Stimulated activated naive B cell treated with anti-CD40 and anti-IgM and Interleukin-4, amounts not matched to agents 10 μg/mL and 1 μg/mL and 100 μg/mL, for 72 hours (primary cell): ENCODE measurements around the gene WDFY4.

Experiments
- ATAC-seq, 2 donors: fragments of 150-1000 bp; cut with Tn5 transposase; replicated peaks; 2 replicates each; pipeline ENCODE4 v1.10.0; 2021; ENCODE audit warnings: moderate library complexity in 1 of 2
- DNase-seq: peaks from one replicate; pipeline ENCODE4 v3.0.0; 2021
- H3K27ac Mint-ChIP-seq: one replicate; pipeline ENCODE4 v1.8.0; 2022; ENCODE audit warnings: mild to moderate bottlenecking, mixed read lengths
- H3K27me3 Mint-ChIP-seq, 2 donors: one replicate each; pipeline ENCODE4 v1.8.0; 2022; ENCODE audit warnings: mixed read lengths in 2 of 2
- H3K36me3 Mint-ChIP-seq, 2 donors: one replicate each; pipeline ENCODE4 v1.8.0; 2022; ENCODE audit warnings: mixed read lengths in 2 of 2, mild to moderate bottlenecking in 1 of 2
- H3K4me1 Mint-ChIP-seq, 2 donors: one replicate each; pipeline ENCODE4 v1.8.0; 2022; ENCODE audit warnings: mixed read lengths in 2 of 2, mild to moderate bottlenecking in 1 of 2
- H3K4me3 Mint-ChIP-seq, 2 donors: one replicate each; pipeline ENCODE4 v1.8.0; 2022; ENCODE audit warnings: mild to moderate bottlenecking in 2 of 2, mixed read lengths in 2 of 2, moderate library complexity in 1 of 2
- H3K9me3 Mint-ChIP-seq, 2 donors: one replicate each; pipeline ENCODE4 v1.8.0; 2022; ENCODE audit warnings: mixed read lengths in 2 of 2, mild to moderate bottlenecking in 1 of 2

The WDFY4 gene

GRCh38 chr10:48818081-48818480, 133.4 kb downstream of the WDFY4 start:
- H3K4me1 Mint-ChIP-seq: peaks cover 13 to 15% of the 10 kb centered on the region in 2 donors
- peaks cover 36 to 73% of the 10 kb centered on the region in 2 donors for H3K36me3 Mint-ChIP-seq
- peak overlapping the region in 1 of 2 donors; percentile 44 for H3K4me3 Mint-ChIP-seq
- no peak for DNase-seq
- peak overlapping the region; percentile 86 for H3K27ac Mint-ChIP-seq
- no peaks in the 10 kb centered on the region for H3K9me3 Mint-ChIP-seq
- H3K27me3 Mint-ChIP-seq: no peaks in the 10 kb centered on the region
- no peak for ATAC-seq

- H3K27me3 Mint-ChIP-seq: no peaks in the 10 kb centered on the region
- no peaks in the 10 kb centered on the region for H3K9me3 Mint-ChIP-seq
- H3K4me3 Mint-ChIP-seq: no peak overlapping the region
- DNase-seq (no peak), ATAC-seq (no peak)
- H3K4me1 Mint-ChIP-seq: peaks cover 13 to 17% of the 10 kb centered on the region in 2 donors
- no peak overlapping the region for H3K27ac Mint-ChIP-seq
- peaks cover 39 to 74% of the 10 kb centered on the region in 2 donors for H3K36me3 Mint-ChIP-seq
Observed at GRCh38 chr10:48818861-48819520, 134.3 kb downstream of the WDFY4 start.

DNA sequence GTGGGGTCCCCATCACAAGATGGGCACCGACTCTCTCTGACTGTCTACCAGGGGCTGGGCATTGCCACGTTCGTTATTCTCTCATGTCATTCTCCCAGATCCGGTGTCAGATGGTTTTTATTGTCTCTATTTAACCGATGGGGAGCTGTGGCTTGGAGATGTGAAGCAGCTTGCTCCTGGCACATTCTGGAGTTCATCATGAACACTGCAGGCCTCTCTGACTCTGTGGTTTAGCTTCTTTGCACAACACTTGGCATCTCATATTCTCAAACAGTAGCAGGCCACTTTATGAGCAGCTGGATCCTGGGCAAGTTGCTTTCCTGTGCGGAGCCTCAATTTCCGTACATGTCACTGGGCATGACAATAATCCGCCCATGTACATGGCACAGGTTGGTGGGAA, 135.1 kb downstream of the WDFY4 start:
- H3K4me1 Mint-ChIP-seq: peaks cover 13 to 14% of the 10 kb centered on the region in 2 donors
- H3K27me3 Mint-ChIP-seq: no peaks in the 10 kb centered on the region
- no peak for DNase-seq
- no peak for ATAC-seq
- no peaks in the 10 kb centered on the region for H3K9me3 Mint-ChIP-seq
- no peak overlapping the region for H3K4me3 Mint-ChIP-seq
- peak overlapping the region; percentile 96 for H3K27ac Mint-ChIP-seq
- peaks cover 35 to 71% of the 10 kb centered on the region in 2 donors for H3K36me3 Mint-ChIP-seq

DNA sequence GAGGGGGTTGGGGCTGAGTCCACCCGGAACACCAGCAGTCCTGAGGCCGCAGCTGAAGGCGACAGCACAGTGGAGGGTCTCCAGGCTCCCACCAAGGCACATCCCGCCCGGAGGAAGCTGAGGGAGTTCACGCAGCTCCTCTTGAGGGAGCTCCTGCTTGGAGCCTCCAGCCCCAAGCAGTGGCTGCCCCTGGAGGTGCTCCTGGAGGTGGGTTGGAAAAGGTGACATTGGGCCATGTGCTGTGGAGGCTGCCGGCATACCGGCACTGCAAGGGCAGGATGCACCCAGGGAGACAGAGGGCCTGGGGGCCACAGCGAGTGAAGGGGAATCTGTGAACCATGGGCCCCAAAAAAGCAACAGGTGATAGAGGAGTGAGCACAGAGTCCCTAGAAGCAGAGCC, 135.6 kb downstream of the WDFY4 start:
- Mint-ChIP-seq H3K36me3 (peaks cover 36 to 71% of the 10 kb centered on the region in 2 donors), H3K9me3 (no peaks in the 10 kb centered on the region), H3K4me3 (peak overlapping the region in 1 of 2 donors; percentile 20), H3K27me3 (no peaks in the 10 kb centered on the region), H3K4me1 (peaks cover 13 to 16% of the 10 kb centered on the region in 2 donors), H3K27ac (peak overlapping the region; percentile 96)
- no peak for DNase-seq
- no peak for ATAC-seq

- H3K27ac Mint-ChIP-seq: peak overlapping the region; percentile 96
- ATAC-seq: peak; percentile 34 to 41
- peaks cover 39 to 72% of the 10 kb centered on the region in 2 donors for H3K36me3 Mint-ChIP-seq
- H3K27me3 Mint-ChIP-seq: no peaks in the 10 kb centered on the region
- peak overlapping the region in 1 of 2 donors; percentile 20 for H3K4me3 Mint-ChIP-seq
- no peak for DNase-seq
- peaks cover 15 to 16% of the 10 kb centered on the region in 2 donors for H3K4me1 Mint-ChIP-seq
- no peaks in the 10 kb centered on the region for H3K9me3 Mint-ChIP-seq
Observed at GRCh38 chr10:48820699-48821098, 136.0 kb downstream of the WDFY4 start.

DNA sequence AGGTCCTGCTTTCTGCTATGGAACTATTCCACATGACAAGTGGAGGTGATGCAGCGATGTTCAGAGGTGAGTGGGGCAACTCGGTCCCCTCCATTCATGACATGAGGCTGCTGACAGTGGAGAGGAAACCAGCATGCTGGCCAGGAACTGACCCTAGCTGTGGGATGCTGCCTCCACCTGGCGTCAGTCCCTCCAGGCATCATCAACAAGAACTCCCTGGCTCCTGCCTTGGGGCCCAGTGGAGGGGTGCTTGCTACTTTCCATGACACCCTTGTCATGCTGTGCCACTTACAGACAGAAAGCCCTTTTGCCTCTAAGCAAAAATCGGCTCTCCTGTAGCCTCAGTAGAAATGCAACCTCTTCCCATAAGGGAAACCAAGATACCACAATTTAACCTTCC, 136.4 kb downstream of the WDFY4 start:
- Mint-ChIP-seq H3K27me3 (no peaks in the 10 kb centered on the region), H3K4me3 (no peak overlapping the region), H3K4me1 (peaks cover 16 to 19% of the 10 kb centered on the region in 2 donors), H3K27ac (no peak overlapping the region), H3K9me3 (no peaks in the 10 kb centered on the region), H3K36me3 (peaks cover 43 to 75% of the 10 kb centered on the region in 2 donors)
- DNase-seq (no peak), ATAC-seq (peak in 1 of 2 donors; percentile 10)

DNA sequence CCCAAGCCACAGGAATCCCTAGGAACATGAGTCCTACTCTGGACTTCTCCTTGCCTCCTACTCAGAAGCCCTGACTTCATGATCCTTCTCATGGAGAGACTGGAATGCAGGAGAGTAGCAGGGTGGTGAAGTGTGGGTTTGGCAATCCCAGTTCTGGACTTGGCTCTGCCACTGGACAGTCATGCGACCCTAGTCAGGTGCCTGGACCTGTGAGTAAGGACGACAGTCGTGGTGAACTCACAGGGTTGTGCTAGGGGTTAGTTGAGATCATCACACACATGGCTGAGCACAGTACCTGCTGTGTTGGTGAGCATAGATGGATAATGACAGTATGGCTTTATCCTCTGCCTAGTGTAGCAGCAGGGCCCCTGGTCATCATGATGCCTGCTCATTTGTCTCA, 137.0 kb downstream of the WDFY4 start:
- DNase-seq (no peak), ATAC-seq (peak in 1 of 2 donors; percentile 35)
- Mint-ChIP-seq H3K27ac (no peak overlapping the region), H3K27me3 (no peaks in the 10 kb centered on the region), H3K9me3 (no peaks in the 10 kb centered on the region), H3K4me1 (peaks cover 16 to 21% of the 10 kb centered on the region in 2 donors), H3K36me3 (peaks cover 44 to 71% of the 10 kb centered on the region in 2 donors), H3K4me3 (no peak overlapping the region)

DNA sequence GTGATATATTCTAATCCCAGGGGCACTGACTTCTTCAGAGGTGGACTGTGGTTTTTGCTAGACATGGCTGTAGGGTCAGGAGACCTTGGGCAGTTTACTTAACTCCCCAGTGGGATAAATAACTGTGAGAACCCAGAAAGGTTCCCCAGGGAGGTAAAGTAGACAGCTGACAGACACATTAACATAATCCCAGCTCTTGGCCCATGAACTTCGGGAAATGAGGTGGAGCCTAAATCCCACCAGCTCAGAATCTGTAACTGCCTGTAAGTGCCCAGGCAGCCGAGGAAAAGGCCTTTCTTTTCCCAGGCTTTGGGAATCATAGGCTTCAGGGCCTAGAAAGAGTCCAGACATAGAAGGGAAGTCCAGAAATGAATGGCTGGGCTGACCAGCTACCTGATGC, 149.0 kb downstream of the WDFY4 start:
- peaks cover 48 to 76% of the 10 kb centered on the region in 2 donors for H3K36me3 Mint-ChIP-seq

DNA sequence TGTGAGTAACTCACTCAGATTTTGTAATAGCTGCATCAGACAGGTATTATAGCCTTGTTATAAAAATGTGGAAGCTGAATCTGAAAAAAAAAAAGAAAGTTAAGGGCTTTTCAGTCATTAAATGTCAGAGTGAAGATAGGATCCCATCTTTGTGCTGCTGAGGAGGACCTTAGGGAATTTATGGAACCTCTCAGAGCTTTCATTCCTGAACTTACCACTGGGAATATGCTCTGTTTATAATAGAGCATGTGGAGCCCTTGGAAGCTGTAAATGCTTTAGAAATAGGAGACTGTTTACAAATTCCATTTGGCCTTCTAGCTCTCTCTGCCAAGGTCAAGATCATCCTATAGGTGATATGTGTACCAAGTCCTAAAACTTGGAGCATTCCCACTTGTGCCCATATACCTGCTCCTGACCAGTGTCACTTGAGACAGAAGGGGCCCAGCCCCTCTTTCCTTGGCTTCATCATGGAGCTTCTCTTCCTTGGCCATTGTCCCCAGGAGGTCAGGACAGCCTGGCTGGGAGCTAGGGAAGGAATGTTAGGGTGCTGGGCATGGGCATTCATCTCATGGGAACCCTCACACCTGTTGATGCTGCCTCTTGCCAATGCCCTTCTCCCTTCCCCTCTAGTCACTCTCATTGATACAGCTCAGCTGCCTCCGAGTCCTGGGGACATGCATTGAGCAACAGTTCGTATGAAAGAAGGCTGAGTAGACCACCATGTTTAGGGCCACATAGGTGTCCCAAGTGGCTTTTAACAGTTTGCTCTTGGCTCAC, 149.7 kb downstream of the WDFY4 start:
- Mint-ChIP-seq H3K4me1 (peaks cover 5 to 38% of the 10 kb centered on the region in 2 donors), H3K36me3 (peaks cover 49 to 82% of the 10 kb centered on the region in 2 donors), H3K9me3 (no peaks in the 10 kb centered on the region), H3K27ac (peak overlapping the region; percentile 20), H3K4me3 (no peak overlapping the region), H3K27me3 (no peaks in the 10 kb centered on the region)
- DNase-seq: no peak
- ATAC-seq: no peak

More for the DNA sequence above, 149.0 kb downstream of the WDFY4 start:
- H3K27ac Mint-ChIP-seq: peak overlapping the region; percentile 25
- peaks cover 2 to 31% of the 10 kb centered on the region in 2 donors for H3K4me1 Mint-ChIP-seq
- no peak for DNase-seq
- no peak for ATAC-seq
- no peak overlapping the region for H3K4me3 Mint-ChIP-seq
- no peaks in the 10 kb centered on the region for H3K27me3 Mint-ChIP-seq
- no peaks in the 10 kb centered on the region for H3K9me3 Mint-ChIP-seq

DNA sequence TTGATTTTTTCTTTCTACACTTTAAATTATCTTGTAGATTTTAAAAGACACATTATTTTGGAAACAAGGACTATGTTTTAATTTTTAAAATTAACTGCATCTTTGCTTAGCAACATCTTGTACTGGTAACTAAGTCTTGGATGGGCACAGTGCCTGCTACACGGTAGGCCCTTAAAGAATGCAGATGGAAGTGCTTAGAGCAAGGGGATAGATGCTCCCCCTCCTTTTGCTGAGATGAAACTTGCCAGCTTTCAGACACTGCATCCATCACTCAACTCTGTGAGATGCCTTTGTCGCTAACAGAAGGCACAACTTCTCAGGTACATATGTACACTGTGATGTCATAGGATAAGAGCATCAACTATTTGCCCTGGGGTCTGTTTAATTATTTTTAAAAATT, 151.1 kb downstream of the WDFY4 start:
- H3K36me3 Mint-ChIP-seq: peaks cover 45 to 82% of the 10 kb centered on the region in 2 donors
- H3K27ac Mint-ChIP-seq: peak overlapping the region; percentile 10
- DNase-seq (no peak), ATAC-seq (no peak)
- no peaks in the 10 kb centered on the region for H3K27me3 Mint-ChIP-seq
- peaks cover 11 to 42% of the 10 kb centered on the region in 2 donors for H3K4me1 Mint-ChIP-seq
- no peaks in the 10 kb centered on the region for H3K9me3 Mint-ChIP-seq
- no peak overlapping the region for H3K4me3 Mint-ChIP-seq

GRCh38 chr10:48836605-48837004, 151.9 kb downstream of the WDFY4 start:
- H3K27me3 Mint-ChIP-seq: no peaks in the 10 kb centered on the region
- H3K36me3 Mint-ChIP-seq: peaks cover 42 to 73% of the 10 kb centered on the region in 2 donors
- no peak for DNase-seq
- no peak for ATAC-seq
- peak overlapping the region; percentile 78 for H3K27ac Mint-ChIP-seq
- H3K4me3 Mint-ChIP-seq: no peak overlapping the region
- no peaks in the 10 kb centered on the region for H3K9me3 Mint-ChIP-seq
- peaks cover 11 to 42% of the 10 kb centered on the region in 2 donors for H3K4me1 Mint-ChIP-seq

DNA sequence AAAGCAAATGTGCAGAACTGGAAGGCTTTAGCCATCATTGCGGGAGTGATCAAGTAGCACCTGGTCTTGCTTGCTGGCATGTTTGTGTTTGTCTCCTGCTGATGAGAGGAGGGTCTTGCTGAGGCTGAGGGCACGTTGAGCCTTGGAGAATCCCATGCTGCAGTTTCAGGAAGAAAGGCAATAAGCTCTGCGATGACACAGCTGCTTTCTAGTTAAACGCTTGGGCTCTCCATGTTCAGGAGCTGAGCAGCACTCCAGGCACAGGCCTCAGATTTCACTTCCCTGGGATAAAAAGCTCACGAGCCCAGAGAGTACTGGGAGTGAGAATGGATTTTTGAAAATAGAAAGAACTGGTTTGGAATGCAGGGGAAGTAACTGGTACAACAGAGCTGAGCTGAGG, 154.2 kb downstream of the WDFY4 start:
- Mint-ChIP-seq H3K4me1 (peaks cover 11 to 48% of the 10 kb centered on the region in 2 donors), H3K4me3 (no peak overlapping the region), H3K27me3 (no peaks in the 10 kb centered on the region), H3K27ac (peak overlapping the region; percentile 33), H3K9me3 (no peaks in the 10 kb centered on the region), H3K36me3 (peaks cover 39 to 64% of the 10 kb centered on the region in 2 donors)
- ATAC-seq (no peak), DNase-seq (no peak)

DNA sequence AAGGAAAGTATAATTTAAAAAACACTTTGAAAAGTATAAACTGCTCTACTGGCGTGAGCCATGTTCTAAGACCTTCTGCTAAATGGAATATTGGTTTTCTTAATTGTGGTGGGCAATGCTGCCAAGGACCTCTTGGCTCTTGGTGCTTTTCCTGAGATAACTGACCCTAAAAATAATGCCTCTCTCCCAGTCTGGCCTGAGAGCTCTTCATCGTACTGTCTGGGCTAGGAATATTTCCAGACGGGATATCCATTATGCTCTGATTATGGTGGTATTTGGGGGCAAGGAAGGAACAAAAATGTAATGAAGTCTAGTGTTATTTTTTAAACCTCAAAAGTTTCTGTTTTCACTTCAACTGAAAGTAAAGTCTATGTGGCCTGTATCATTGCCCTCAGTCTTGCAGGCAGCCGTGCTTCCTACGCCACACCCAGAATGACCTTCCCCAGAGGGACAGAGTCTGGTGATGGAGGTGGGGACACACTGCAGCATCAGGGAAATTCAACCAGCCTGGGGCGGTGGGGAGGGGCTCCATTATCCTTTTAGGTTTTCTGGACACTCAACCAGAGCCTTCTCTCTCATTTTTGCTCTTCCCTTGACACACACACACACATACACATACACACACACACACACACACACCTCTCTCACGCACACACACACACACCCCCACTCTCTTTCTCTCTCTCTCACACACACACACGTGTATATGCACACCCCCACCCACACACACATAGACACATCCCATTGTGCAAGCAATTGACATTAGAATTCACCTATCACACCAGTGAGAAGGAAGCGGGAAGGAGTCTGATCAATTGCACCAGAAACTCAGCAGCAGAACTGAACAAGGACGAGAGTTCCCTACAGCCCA, 155.4 kb downstream of the WDFY4 start:
- no peaks in the 10 kb centered on the region for H3K9me3 Mint-ChIP-seq
- ATAC-seq (peak; percentile 38 to 55), DNase-seq (no peak)
- peaks cover 18 to 58% of the 10 kb centered on the region in 2 donors for H3K4me1 Mint-ChIP-seq
- no peak overlapping the region for H3K4me3 Mint-ChIP-seq
- peaks cover 50 to 69% of the 10 kb centered on the region in 2 donors for H3K36me3 Mint-ChIP-seq
- no peaks in the 10 kb centered on the region for H3K27me3 Mint-ChIP-seq
- peak overlapping the region; percentile 33 for H3K27ac Mint-ChIP-seq

- H3K4me1 Mint-ChIP-seq: peaks cover 25 to 63% of the 10 kb centered on the region in 2 donors
- H3K4me3 Mint-ChIP-seq: no peak overlapping the region
- no peaks in the 10 kb centered on the region for H3K27me3 Mint-ChIP-seq
- DNase-seq (no peak), ATAC-seq (no peak)
- no peak overlapping the region for H3K27ac Mint-ChIP-seq
- H3K36me3 Mint-ChIP-seq: peaks cover 54 to 78% of the 10 kb centered on the region in 2 donors
- no peaks in the 10 kb centered on the region for H3K9me3 Mint-ChIP-seq
Observed at GRCh38 chr10:48842231-48842630, 157.6 kb downstream of the WDFY4 start.
